Fibroblast of gingiva (primary cell): Measurements from ENCODE around the gene SERHL2.
"Not testable (repeated sequence)": the region's sequence is repeated elsewhere in the genome, so short reads cannot be mapped to it uniquely, and the experiment has no call there.

Experiments
- DNase-seq: peaks from one replicate; pipeline ENCODE4 v3.0.0-alpha.2; 2011; ENCODE audit warnings: low read depth

SERHL2 gene

DNA sequence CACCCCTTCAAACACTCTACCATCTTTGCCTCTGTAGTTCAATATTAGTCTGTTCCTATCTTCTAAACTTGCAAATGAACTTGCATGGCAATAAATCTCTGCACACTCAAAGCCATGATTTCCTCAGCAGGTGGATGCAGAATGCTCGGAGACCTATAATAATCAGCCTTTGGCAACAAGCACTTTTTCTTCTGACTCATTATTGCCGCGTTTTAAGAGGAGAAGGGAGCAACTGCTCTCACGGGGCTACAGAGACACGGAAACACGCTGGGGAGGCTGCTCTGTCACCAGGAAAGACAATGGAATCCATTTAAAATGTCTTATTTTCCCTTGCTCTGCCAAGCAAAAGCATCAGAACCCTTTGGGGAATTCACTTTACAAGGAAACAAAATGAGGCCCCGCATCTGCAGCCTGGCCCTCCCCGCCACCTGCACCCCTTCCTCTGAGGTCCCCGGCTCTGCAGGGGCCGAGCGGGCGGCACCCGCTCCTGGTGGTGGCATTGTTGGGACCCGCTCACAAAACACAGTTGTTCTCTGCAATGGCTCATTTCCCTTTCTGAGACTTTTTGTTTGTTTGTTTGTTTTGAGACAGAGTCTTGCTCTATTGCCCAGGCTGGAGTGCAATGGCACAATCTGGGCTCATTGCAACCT, 18.5 kb upstream of the SERHL2 start:
- not testable (repeated sequence) for DNase-seq

- no peak for DNase-seq
Observed at GRCh38 chr22:42536166-42536565, 17.6 kb upstream of the SERHL2 start.

DNA sequence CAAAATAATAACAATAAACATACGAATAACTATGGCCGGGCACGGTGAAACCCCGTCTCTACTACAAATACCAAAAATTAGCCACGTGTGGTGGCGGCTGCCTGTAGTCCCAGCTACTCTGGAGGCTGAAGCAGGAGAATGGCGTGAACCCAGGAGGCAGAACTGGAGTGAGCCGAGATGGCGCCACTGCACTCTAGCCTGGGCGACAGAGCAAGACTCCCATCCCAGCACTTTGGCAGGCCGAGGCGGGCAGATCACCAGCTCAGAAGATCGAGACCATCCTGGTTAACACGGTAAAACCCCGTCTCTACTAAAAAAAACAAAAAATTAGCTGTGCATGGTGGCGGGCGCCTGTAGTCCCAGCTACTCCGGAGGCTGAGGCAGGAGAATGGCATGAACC, 17.1 kb upstream of the SERHL2 start:
- not testable (repeated sequence) for DNase-seq

DNA sequence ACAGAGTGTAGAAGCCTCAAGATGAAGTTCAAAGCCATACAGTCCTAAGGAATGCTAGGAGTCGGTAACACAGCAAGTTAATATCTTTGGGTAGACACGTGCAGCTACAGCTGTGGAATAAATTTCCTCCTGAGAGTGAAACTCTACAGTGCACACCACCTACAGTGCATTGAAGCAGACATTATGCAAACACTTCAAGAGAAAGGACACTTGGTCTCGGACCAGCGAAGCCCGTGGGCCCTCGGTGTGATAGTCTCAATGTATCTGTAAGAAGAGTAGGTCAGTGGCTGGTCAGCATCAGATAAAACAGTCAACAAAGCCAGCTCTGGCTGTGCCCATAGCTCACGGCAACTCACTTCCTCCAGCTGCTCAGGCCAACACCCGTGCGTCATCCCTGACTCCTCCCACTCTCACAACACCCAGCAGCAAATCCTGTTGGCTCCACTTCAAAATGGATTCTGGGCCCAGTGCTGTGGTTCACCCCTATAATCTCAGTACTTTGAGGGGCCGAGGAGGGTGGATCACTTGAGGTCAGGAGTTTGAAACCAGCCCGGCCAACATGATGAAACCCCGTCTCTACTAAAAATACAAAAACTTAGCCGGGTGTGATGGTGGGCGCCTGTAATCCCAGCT, 16.4 kb upstream of the SERHL2 start:
- not testable (repeated sequence) for DNase-seq

DNA sequence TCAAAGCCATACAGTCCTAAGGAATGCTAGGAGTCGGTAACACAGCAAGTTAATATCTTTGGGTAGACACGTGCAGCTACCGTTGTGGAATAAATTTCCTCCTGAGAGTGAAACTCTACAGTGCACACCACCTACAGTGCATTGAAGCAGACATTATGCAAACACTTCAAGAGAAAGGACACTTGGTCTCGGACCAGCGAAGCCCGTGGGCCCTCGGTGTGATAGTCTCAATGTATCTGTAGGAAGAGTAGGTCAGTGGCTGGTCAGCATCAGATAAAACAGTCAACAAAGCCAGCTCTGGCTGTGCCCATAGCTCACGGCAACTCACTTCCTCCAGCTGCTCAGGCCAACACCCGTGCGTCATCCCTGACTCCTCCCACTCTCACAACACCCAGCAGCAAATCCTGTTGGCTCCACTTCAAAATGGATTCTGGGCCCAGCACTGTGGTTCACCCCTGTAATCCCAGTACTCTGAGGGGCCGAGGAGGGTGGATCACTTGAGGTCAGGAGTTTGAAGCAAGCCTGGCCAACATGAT, 14.5 kb upstream of the SERHL2 start:
- DNase-seq = not testable (repeated sequence)

- no peak for DNase-seq
Observed at GRCh38 chr22:42544686-42545085, 9.1 kb upstream of the SERHL2 start.

GRCh38 chr22:42547562-42547961, 6.2 kb upstream of the SERHL2 start:
- no peak for DNase-seq

DNA sequence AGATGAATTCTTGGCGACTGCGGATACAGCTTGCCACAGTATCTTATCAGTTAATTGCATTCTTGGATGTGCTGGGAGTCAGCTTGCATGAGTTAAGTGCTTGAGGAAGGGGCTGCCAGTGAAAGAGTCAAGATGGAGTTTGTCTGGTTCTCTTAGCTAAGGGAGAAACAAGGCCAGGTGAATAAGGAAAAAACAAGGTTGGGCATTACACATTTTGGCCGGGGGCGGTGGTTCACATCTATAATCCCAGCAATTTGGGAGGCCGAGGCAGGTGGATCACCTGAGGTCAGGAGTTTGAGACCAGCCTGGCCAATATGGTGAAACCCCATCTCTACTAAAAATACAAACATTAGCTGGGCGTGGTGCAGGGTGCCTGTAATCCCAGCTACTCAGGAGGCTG, 5.6 kb upstream of the SERHL2 start:
- not testable (repeated sequence) for DNase-seq

DNA sequence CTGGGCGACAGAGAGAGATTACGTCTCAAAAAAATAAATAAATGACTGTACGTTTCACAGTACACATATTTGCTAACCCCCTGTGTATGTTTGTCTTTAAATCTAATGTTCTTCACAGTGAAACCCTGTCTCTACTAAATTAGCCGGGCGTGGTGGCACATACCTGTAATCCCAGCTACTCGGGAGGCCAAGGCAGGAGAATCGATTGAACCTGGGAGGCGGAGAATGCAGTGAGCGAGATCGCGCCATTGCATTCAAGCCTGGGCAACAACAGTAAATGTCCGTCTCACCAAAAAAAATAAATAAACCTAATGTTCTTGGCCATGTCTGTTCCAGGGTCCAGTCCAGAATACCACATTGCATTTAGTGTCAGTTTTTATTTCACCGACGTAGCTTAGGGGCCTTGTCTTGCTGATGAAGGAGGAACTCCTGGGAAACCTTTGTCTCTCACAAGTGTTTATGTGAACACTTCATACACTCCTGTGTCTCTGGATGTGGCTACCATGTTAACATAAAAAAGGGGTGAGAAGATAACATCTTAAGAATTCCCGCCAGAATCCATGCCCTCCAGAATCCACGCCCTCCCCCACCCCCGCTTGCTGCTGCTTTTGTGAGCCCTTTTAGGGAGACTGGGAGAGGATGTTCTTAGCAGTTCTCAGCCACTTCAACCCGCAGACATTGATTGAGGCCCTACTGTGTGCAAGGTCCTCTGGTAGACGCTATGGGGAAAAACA, 5.0 kb upstream of the SERHL2 start:
- no peak for DNase-seq

DNA sequence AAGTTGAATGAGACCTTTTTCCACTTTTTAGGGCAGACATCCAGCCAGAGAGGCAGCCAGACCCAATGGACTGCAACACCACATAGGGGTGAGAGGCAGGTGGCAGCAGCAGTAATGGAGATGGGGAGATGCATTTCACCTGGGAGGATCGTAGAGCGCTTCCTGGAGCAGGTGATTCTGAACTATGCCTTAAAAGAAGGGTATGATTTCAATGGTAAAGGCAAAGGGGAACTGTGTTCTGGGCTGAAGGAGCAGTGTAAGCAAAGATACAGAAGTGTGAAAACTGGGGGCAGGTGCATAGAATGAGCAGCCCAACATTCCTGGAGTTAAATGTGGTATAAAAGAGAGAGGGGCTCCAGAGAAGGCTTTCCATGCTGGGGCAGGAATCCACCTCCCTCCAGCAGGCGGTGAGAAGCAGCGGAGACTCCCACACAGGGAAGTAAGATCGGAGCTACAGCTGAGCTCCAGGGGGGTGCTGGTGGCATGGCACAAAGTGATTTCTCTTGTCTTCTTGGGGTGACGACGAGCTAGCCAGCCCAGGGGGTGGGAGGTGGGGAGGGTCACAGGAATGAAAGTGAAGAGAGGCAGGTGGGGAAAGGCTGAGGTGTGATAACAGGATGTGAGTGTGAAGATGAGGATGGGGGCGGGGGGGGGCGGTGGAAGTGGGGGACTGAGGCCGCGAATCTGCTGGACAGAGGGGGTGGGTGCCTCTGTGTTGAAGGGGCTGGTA, 4.3 kb upstream of the SERHL2 start:
- DNase-seq = no peak

DNA sequence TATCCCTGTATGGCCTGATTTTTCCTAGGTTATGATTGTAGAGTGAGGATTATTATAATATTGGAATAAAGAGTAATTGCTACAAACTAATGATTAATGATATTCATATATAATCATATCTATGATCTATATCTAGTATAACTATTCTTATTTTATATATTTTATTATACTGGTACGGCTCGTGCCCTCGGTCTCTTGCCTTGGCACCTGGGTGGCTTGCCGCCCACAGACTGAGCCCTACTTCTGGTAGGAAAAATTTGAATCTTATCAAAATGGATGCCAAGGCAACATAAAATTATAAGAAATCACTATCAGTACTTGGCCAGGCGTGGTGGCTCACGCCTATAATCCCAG, 1.5 kb upstream of the SERHL2 start:
- DNase-seq = not testable (repeated sequence)

DNA sequence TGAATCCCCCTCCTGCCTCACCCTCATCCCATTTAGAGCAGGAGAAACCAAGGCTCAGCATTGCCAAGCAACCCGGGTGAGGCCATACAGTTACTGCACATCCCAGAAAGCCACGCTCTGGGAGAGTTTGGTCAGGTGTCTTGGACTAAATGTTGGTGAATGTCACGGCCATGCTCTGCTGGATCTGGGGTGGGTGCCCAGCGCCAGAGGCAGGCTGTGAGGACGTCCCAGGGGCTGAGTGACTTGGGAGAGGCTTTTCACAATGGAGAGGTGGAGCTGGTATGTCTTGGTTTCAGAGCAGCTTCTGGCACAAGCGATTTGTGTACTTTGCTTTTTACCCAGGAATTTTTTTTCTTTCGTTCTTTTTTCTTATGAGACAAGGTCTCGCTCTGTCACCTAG, 6.6 kb downstream of the SERHL2 start:
- DNase-seq = no peak

GRCh38 chr22:42560781-42561180, 7.0 kb downstream of the SERHL2 start:
- no peak for DNase-seq

- no peak for DNase-seq
Observed at GRCh38 chr22:42561856-42562255, 8.1 kb downstream of the SERHL2 start.

DNA sequence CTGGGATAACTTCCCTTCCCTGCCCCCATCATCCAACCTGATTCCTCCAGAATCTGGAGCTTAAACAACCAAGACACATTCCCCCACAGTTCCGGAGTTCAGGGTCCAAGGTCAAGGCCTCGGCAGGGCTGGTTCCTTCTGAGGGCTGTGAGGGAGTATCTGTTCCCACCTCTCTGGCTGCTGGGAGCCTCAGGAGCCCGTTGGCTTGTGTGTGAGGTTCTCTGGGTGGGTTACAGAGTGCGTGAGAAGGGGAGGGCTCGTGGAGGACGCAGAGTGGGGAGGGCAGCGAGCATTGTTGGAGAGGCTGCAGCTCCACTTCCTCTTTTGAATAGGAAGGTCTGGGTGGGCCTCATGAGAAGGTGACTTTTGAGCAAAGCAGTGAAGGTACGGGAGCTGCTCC, 8.5 kb downstream of the SERHL2 start:
- DNase-seq = no peak

- no peak for DNase-seq
Observed at GRCh38 chr22:42562684-42563083, 8.9 kb downstream of the SERHL2 start.

DNA sequence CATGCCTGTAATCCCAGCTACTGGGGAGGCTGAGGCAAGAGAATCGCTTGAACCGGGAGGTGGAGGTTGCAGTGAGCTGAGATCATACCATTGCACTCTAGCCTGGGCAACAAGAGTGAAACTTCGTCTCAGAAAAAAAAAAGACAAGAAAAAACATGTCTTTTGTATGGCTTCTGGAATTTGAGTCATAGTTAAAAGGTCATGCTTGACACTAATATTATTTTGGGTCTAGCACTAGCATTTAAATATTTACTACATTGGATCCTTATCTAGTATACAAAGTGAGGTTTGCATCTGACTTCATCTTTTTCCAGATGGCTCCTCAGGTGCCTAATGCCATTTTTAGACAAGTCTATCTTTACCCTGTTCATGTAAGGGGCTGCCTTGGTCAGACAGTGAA, 10.2 kb downstream of the SERHL2 start:
- not testable (repeated sequence) for DNase-seq

- DNase-seq = no peak
Observed at GRCh38 chr22:42564699-42565098, 10.9 kb downstream of the SERHL2 start.

GRCh38 chr22:42565956-42566355, 12.2 kb downstream of the SERHL2 start:
- DNase-seq = no peak

DNA sequence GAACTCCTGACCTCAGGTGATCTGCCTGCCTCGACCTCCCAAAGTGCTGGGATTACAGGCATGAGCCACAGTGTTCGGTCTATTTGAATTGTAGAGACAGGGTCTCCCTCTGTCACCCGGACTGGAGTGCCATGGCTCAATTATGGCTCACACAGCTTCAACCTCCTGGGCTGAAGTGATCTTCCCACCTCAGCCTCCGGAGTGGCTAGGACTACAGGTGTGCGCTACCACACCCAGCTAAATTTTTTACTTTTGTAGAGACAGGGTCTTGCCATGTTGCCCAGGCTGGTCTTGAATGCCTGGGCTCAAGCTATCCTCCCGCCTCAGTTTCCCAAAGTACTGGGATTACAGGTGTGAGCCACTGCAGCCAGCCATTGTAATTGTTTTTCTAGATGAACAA, 14.2 kb downstream of the SERHL2 start:
- DNase-seq = not testable (repeated sequence)

GRCh38 chr22:42570580-42570979, 16.8 kb downstream of the SERHL2 start:
- not testable (repeated sequence) for DNase-seq

- DNase-seq = not testable (repeated sequence)
Observed at GRCh38 chr22:42571068-42571467, 17.3 kb downstream of the SERHL2 start.
